Ecto neural progenitor cell (in vitro differentiated cells): ENCODE measurements around the gene WDR91.
A peak's percentile ranks its signal among the peaks of the same experiment; 100 is the strongest.
"Not testable (repeated sequence)": the region's sequence is repeated elsewhere in the genome, so short reads cannot be mapped to it uniquely, and the experiment has no call there.

Experiments
- DNase-seq: peaks from one replicate; pipeline ENCODE4 v3.0.0-alpha.2; 2018; ENCODE audit warnings: low spot score

Gene WDR91

GRCh38 chr7:135233570-135233969, 22.2 kb upstream of the WDR91 start, which contains the start of gene STRA8:
STRA8 (plus strand) TSS chr7:135233838; CDS start chr7:135240525, 6,687 bp downstream.
- peak; percentile 21 for DNase-seq

GRCh38 chr7:135232720-135233119, 21.4 kb upstream of the WDR91 start:
- peak; percentile 50 for DNase-seq

DNA sequence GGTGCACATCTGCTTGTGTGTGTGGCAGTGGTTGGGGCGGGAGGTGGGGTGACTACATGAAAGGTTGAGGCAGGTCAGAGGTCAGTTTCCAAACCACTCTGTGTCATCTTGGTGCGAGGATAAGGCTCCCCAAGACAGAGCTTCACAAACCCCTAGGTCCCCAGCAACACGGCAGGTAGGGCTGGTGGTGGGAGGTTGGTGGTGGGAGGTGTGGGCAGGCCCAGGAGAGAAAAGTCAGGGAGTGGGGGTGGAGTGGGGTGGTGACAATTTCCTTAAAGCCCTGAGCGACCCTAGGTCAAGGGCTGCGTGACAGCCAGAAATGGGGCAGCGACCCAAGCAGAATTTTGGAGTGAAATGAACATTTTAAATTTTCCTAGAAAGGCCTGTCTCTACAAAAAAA, 20.8 kb upstream of the WDR91 start:
- DNase-seq: peak; percentile 26

GRCh38 chr7:135231686-135232085, 20.4 kb upstream of the WDR91 start:
- DNase-seq: no peak

DNA sequence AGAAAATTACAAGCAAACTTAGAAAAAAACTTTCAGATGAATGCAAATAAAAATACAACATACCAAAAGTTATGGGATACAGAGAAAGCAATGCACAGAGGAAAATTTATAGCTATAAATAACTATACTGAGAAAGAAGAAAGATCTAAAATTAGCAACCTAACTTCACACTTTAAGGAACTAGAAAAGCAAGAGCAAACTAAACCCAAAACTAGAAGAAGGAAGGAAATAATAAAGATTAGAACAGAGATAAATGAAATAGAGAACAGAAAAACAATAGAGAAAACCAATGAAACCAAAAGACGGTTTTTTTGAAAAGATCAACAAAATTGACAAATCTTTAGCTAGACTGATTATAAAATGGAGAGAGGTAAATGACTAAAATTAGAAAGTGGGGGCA, 12.7 kb upstream of the WDR91 start:
- no peak for DNase-seq

GRCh38 chr7:135217645-135218509, 6.6 kb upstream of the WDR91 start:
- DNase-seq: no peak

DNA sequence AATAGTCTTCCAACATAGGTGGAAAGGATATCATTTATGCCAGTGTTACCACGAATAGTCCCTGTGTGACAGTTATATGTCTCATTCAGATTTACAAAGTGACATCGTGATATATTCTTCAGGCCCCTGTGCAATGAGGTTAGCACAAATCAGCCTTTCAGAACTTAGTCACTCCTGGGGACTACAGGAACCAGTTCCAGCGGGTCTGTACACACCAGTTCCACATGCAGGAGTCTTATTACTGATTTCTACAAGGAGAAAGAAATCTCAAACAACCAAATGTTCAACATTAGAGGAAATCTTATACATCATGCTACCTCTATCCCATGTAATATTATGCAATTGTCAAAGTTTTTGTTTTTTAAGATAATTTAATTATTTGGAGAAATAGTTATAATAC, 4.4 kb upstream of the WDR91 start:
- no peak for DNase-seq

GRCh38 chr7:135215180-135215579, 3.9 kb upstream of the WDR91 start:
- DNase-seq: no peak

DNA sequence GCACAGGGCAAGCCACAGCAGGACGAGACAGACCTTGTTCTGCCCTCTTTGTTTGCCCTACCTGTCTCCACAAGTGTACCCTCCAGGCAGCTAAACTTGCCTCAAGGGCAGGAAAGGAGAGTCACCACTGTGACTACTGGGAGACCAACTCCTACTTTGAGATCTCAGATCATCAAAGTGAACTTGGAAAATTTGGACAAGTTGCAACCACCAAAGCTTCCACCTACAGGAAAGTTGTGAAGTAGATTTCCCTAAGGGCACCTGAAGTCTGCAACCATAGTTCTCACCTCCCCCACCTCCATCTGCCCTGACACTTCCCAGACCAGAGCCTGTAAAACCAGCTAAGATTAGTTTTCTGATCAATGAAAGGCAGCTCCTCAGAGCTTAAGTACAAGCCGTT, 2.5 kb upstream of the WDR91 start:
- DNase-seq: no peak

DNA sequence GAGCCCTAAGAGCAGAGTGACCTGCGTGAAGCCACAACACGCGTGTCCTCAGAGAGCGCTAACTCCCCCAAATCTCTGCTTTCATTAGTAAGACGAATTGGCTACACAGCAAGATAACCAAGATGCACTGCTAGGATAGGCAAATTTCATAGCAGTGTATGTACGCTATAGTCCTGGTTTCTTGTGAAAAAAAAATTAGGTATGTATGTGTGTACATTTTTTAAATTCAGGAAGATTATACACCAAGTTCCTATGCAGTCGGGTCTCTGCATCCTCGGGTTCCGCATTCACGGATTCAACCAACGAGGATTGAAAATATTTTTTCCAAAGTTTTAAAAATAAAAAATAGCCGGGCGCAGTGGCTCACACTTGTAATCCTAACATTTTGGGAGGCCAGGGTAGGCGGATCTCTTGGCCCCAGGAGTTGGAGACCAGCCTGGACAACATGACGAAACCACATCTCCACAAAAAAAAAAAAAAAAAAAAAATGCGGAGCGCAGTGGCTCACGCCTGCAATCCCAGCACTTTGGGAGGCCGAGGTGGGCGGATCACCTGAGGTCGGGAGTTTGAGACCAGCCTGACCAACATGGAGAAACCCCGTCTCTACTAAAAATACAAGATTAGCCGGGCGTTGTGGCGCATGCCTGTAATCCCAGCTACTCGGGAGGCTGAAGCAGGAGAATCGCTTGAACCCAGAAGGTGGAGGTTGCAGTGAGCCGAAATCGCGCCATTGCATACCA, 790 bp upstream of the WDR91 start:
- DNase-seq: not testable (repeated sequence)

- no peak for DNase-seq
These were observed 493 bp downstream of the WDR91 start for GRCh38 chr7:135210888-135211178.

DNA sequence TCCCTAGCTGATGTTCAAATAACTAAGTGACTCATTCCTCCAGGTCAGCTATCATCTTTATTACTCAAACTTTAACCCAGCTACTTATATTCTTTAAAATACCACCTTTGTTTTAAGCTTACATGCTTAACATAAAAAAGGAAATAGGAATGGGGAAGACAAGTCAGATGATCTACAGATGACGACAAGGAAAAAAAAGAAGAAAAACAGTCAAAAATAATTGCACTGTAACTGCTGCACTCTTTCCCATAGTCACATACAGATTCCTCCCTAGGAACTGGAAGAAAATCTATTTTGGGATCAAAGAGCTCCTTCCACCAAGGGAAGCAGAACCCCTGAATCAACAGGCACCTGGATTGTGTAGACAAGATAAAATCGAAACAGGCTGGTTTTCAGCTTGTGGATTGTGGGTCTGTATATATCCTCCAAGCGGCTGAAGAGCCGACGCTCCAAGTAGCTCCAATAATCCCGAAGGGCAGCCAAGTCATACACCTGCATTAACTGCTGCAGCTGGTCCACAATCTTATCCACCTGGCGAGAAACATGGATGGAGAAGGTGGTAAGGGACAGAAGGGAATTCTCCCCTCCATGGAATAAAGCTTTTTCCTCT, 2.0 kb downstream of the WDR91 start:
- DNase-seq: no peak

DNA sequence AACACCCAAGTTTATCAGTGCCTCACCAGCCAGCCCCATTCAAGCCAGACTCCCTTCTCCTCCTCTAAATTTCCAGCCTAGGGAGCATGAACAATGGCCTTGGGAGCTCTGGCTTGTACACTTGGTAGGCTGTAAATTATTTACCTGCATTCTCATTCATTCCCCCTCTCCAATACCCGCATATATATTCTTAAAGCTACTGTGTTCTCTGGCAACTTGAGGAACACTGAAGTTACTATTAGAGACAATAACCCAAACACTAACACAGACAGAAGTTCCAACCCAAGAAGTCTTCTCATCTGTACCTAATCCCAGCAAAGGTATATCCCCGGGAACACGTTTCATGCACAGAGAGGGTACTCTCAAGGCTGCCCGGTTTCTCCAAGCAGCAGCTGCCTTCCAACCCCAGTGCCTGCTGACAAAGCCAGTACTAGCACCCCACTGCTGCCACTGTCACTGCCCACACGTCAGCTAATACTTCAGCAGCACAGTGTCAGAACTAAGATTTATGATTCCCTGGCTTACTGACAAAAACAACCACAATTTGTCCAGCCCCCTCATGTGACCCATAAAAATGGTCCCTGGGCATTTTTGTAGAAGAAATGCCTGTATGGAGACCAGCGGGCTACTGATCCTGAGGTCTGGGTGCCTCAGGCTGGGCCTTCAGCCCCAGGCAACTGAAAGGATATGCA, 3.1 kb downstream of the WDR91 start:
- DNase-seq: no peak

- DNase-seq: no peak
These were observed 3.8 kb downstream of the WDR91 start for GRCh38 chr7:135207406-135208101.

DNA sequence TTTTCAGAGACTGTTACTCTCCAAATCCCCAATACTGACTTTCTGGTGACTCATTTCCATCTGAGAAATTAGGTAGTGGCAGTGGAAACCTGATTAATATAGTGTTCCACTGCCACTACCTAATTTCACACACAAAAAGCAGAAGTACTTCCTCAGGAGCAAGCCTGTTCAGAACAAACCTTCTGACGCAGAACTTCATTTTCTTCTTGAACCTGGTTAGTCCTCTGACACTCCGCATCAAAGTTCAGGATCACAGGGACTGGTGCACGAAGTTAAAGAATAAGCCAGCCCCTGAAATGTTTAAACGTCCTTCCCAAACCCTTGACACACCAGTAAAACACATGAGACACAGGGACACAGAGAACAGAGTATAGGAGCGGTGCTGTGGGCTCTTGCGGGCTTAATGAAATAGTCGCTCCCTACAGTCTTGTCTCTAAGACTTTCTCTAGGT, 4.4 kb downstream of the WDR91 start:
- no peak for DNase-seq

- no peak for DNase-seq
These were observed 5.5 kb downstream of the WDR91 start for GRCh38 chr7:135205850-135206249.

GRCh38 chr7:135204876-135205275, 6.5 kb downstream of the WDR91 start:
- DNase-seq: no peak

GRCh38 chr7:135204341-135204749, 7.0 kb downstream of the WDR91 start:
- DNase-seq: no peak

- DNase-seq: no peak
These were observed 10.0 kb downstream of the WDR91 start for GRCh38 chr7:135201350-135201749.

DNA sequence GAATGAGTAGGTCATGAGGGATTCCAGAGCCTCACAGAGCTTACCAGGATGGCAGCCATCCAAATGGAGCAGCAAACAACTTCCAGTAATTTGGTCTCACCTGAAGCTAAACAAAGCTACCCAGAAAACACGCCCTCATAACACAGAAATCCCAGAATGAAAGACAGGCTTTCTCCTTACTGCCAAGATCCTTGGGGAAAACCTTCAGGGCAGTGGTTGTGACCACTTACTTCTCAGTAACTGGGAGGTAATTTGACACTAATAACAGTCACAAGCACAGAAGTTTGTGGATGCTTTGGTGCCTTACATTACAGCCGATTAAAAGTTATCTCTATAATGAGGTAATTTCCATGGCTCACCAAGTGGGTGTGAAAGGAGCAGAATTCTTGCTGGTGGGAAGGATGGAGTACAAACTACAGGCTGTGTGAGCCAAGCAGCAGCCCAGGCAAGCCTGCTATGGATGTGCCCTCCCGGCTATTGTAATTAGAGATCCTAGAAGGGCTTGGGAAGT, 10.4 kb downstream of the WDR91 start:
- no peak for DNase-seq

DNA sequence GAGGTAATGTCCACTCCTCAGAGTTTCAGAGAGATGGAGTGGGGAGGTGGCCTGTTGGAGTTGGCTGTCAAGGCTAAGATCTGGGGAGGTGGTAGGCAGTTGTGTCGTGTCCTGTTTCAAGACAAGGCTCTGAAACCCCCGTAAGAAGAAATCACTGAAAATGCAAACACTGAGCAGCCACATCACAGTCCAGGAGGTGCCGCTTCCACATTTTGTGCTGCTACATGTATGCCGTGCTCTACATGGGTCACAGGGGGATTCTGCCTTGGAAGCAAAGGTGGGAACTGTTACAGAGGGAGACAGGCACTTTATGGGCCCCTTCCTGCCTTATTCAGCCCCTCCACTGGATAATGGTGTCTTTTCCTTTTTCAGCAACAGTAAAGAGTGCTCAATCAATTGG, 11.9 kb downstream of the WDR91 start:
- DNase-seq: no peak
